Thyroid gland (tissue), 4 donors: Measurements from ENCODE around the gene LAMC2. TPM values are rescaled to one million over a fixed set of nuclear protein-coding genes. Genes with fewer than 3 reads are reported as not detected.
A peak's percentile ranks its signal among the peaks of the same experiment; 100 is the strongest.

Experiments
- DNase-seq, 2 donors: peaks; one replicate each; pipeline ENCODE4 v3.0.0-alpha.2; 2019
- H3K27ac ChIP-seq, 3 donors: fragments of 200-600 bp; sonication (generic); 1 replicate in 2 of 3; 2 replicates in 1 of 3; pipeline ENCODE4 v1.5.1; 2016 to 2019; ENCODE audit warnings: mild to moderate bottlenecking in 1 of 3, moderate library complexity in 1 of 3
- H3K27me3 ChIP-seq: fragments of 200-600 bp; sonication (generic); one replicate; pipeline ENCODE4 v1.5.1; 2019
- H3K36me3 ChIP-seq, 2 donors: fragments of 200-600 bp; sonication (generic); one replicate each; pipeline ENCODE4 v1.5.1; 2016 to 2019
- H3K4me1 ChIP-seq, 2 donors: fragments of 200-600 bp; sonication (generic); one replicate each; pipeline ENCODE4 v1.5.1; 2017 to 2019
- H3K4me3 ChIP-seq, 3 donors: fragments of 200-600 bp; sonication (generic); replicated peaks in 1 of 3; 1 replicate in 2 of 3; 2 replicates in 1 of 3; pipeline ENCODE4 v1.5.1; 2016; ENCODE audit warnings: mild to moderate bottlenecking in 1 of 3
- H3K9me3 ChIP-seq: fragments of 200-600 bp; sonication (generic); one replicate; pipeline ENCODE4 v1.5.1; 2017
- POLR2A ChIP-seq, 2 donors: fragments of 450-650 bp; IDR thresholded peaks; one replicate each; pipeline ENCODE4 v1.6.1; 2017; ENCODE audit warnings: antibody characterized with exemption in 2 of 2, mild to moderate bottlenecking in 2 of 2, moderate library complexity in 1 of 2
- WGBS, 2 donors: methylation state at CpG; one replicate each; pipeline ENCODE4 v1.1.5; 2017; 5-methylcytosine and 5-hydroxymethylcytosine counted together
- intact Hi-C: fragments of 100-400 bp; cut with DNase I; formaldehyde crosslinking; loops from one replicate; pipeline ENCODE4 v1.15.1; 2023
- total RNA-seq, 4 donors: library from RNA; depleted of rRNA; stranded (reverse); fragments of >200 nt; gene quantifications; one replicate each; pipeline ENCODE4 v1.2.3, GENCODE V29; 2016
- TF ChIP-seq, protein P1 (sequence below), 6 experiments: fragments of 200-600 bp in 3 of 6; fragments of 450-650 bp in 3 of 6; sonication (generic) in 3 of 6; IDR thresholded peaks; one replicate each; pipeline ENCODE4 v1.5.1; 2016 to 2019; ENCODE audit warnings: antibody characterized with exemption in 6 of 6, mild to moderate bottlenecking in 2 of 6, inconsistent platforms in 1 of 6, moderate library complexity in 1 of 6

LAMC2 gene
- total RNA-seq, 4 donors from 2014 or later = 24.3 to 53.4 (median 27.9) TPM

DNA sequence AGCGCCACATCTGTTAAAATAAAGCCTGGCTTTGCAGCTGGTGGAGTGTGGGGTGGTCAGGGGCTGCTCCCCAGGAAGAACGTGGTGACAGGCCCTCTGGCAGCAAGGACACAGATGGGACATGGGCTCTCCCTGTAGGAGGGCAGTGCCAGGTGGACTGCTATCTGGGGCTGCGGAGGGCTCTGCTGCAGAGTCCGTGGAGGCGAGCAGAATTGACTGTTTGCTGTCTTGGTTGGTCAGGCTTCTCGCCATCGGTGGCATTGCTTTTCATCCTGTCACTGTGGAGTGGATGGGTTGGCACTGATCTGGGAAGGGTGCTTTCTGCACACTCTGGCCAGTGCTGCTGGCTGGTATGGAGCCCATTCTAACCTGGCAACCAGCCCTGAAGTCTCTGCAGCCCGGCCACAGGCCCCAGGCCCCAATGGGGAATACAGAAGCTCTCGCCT, 103.0 kb downstream of the LAMC2 start:
- no peak overlapping the region for H3K4me3 ChIP-seq
- intact Hi-C loops = no loop called here
- H3K9me3 ChIP-seq = no peaks in the 10 kb centered on the region
- WGBS, 2 donors = 82 to 92% methylated on average over 6 to 8 of the region's 9 CpGs
- no peaks in the 10 kb centered on the region for H3K27me3 ChIP-seq
- DNase-seq = no peak
- TF ChIP-seq, protein P1, sequence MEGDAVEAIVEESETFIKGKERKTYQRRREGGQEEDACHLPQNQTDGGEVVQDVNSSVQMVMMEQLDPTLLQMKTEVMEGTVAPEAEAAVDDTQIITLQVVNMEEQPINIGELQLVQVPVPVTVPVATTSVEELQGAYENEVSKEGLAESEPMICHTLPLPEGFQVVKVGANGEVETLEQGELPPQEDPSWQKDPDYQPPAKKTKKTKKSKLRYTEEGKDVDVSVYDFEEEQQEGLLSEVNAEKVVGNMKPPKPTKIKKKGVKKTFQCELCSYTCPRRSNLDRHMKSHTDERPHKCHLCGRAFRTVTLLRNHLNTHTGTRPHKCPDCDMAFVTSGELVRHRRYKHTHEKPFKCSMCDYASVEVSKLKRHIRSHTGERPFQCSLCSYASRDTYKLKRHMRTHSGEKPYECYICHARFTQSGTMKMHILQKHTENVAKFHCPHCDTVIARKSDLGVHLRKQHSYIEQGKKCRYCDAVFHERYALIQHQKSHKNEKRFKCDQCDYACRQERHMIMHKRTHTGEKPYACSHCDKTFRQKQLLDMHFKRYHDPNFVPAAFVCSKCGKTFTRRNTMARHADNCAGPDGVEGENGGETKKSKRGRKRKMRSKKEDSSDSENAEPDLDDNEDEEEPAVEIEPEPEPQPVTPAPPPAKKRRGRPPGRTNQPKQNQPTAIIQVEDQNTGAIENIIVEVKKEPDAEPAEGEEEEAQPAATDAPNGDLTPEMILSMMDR (IDR thresholded peaks at IDR 0.05) = no peak
- no peak for TF ChIP-seq POLR2A (IDR thresholded peaks at IDR 0.05)
- no peak overlapping the region for H3K27ac ChIP-seq
- H3K4me1 ChIP-seq = peaks cover 6 to 27% of the 10 kb centered on the region in 2 donors
- H3K36me3 ChIP-seq = no peaks in the 10 kb centered on the region

DNA sequence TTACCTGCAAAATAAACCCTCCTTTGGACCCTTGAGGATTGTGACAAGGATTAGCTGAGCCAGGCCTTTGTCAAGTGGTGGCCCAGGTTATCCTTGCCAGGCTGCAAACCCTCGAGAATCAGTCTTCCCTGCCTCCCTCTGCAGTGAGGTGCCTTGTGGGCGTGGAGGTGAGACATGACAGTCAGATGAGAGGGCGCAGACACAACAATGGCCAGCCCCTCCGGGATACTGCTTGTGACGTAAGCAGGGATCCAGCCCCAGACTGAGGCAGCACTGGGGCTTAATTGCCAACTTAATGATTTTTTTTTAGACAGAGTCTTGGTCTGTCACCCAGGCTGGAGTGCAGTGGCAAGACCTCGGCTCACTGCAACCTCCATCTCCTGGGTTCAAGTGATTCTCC, 104.6 kb downstream of the LAMC2 start:
- H3K4me1 ChIP-seq = peaks cover 0 to 21% of the 10 kb centered on the region in 2 donors
- H3K27ac ChIP-seq = no peak overlapping the region
- H3K27me3 ChIP-seq = no peaks in the 10 kb centered on the region
- intact Hi-C loops = no loop called here
- WGBS, 2 donors = 64 to 71% methylated on average over 6 of the region's 6 CpGs
- TF ChIP-seq, protein P1 (IDR thresholded peaks at IDR 0.05) = no peak
- TF ChIP-seq POLR2A (IDR thresholded peaks at IDR 0.05) = no peak
- peak in 1 of 2 donors; percentile 25 for DNase-seq
- H3K36me3 ChIP-seq = no peaks in the 10 kb centered on the region
- no peaks in the 10 kb centered on the region for H3K9me3 ChIP-seq
- H3K4me3 ChIP-seq = no peak overlapping the region

DNA sequence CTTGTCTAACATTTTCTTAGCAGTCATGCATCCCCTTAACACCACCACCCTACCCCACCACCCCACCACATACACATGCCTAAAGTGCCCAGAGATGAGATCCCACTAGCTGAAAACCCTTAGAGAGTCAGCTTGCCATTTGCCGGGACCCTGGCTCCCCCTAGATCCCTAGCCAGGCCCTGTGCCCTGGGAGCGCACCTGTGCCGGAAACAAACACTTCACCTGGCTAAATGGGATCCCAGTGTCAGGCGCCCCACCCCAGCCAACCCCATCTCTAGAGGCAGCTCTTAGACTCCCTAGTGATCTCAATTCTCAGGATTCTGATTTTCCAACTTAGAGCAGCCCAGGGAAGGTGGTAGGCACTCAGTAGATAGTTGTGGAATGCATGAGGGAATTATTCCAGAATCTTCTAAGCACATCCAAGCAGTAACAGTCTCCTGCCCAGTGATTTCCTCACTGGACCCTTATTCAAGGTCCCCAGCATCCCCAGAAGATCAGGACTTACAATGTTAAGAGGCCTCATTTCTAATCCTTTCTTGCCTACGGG, 105.2 kb downstream of the LAMC2 start:
- no peak overlapping the region for H3K4me3 ChIP-seq
- TF ChIP-seq, protein P1 (IDR thresholded peaks at IDR 0.05) = no peak
- TF ChIP-seq POLR2A (IDR thresholded peaks at IDR 0.05) = no peak
- no peaks in the 10 kb centered on the region for H3K9me3 ChIP-seq
- intact Hi-C loops = no loop called here
- peaks cover 0 to 21% of the 10 kb centered on the region in 2 donors for H3K4me1 ChIP-seq
- H3K27me3 ChIP-seq = no peaks in the 10 kb centered on the region
- H3K36me3 ChIP-seq = no peaks in the 10 kb centered on the region
- no peak for DNase-seq
- H3K27ac ChIP-seq = no peak overlapping the region
- WGBS, 2 donors = 85 to 91% methylated on average over 5 of the region's 5 CpGs

DNA sequence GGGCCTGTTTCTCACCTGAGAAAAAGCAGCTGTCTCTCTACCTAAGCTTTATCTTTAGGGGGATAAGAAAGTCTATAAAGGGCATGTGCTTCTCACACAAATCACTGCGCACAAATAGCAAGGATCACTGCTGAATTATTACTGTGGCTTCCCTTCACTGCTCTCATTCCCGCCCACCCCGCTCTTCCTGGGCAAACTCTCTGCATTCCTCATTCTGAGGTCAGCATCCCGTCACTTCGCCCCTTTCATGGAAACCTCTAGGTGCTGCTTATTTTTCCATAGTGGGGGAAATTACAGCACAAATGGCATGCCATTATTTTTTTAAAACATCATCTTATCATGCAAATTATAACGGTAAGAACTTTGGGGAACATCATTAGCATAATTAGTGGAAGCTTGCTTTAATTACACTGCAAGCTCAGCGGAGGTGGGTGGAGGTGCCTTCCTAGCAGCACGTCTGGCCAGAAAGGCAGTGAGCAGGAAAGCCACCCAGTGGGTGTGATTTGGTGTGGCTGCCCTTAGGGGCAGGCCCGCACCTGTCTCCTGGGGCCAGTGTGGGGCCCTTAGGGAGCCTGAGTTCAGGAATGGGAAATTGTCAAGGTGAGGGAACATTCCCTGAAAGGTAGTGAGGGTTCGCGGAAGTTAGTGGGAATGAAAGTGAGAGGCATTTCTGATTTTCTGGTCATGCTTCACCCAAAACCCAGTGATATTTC, 105.9 kb downstream of the LAMC2 start:
- H3K9me3 ChIP-seq = no peaks in the 10 kb centered on the region
- no peaks in the 10 kb centered on the region for H3K27me3 ChIP-seq
- WGBS, 2 donors = 87 to 89% methylated on average over 11 of the region's 11 CpGs
- no peak overlapping the region for H3K4me3 ChIP-seq
- no peaks in the 10 kb centered on the region for H3K36me3 ChIP-seq
- no peak overlapping the region for H3K27ac ChIP-seq
- peaks cover 0 to 21% of the 10 kb centered on the region in 2 donors for H3K4me1 ChIP-seq
- TF ChIP-seq, protein P1 (IDR thresholded peaks at IDR 0.05) = no peak
- TF ChIP-seq POLR2A (IDR thresholded peaks at IDR 0.05) = no peak
- DNase-seq = no peak
- intact Hi-C loops = no loop called here

DNA sequence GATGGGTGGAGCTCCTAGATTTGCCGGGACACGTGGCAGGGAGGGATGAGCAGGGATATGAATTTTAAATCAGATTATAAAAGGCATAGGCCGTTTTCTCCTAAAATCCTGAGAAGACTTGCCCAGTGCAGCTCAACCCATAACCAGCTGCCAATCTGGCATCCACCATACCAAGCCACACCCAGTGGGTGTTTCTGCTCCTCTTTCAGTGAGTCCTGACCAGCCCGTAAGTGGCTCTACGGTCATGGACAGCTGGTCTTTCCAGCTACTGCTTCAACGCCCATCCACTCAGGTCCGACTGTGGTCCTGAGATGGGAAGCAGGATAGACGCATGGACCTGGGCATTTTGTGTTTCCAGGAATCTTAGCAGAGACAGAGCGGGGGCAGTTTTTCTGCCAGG, 107.2 kb downstream of the LAMC2 start:
- Histone ChIP-seq H3K36me3 (no peaks in the 10 kb centered on the region), H3K27me3 (no peaks in the 10 kb centered on the region), H3K27ac (no peak overlapping the region), H3K4me1 (peaks cover 0 to 21% of the 10 kb centered on the region in 2 donors), H3K9me3 (no peaks in the 10 kb centered on the region), H3K4me3 (no peak overlapping the region)
- 56 to 62% methylated on average over 9 of the region's 9 CpGs for WGBS, 2 donors
- intact Hi-C loops = no loop called here
- TF ChIP-seq, protein P1 (IDR thresholded peaks at IDR 0.05) = no peak
- no peak for TF ChIP-seq POLR2A (IDR thresholded peaks at IDR 0.05)
- DNase-seq = peak; percentile 73 to 81
